H9 (cell line): ENCODE results near the gene KRTAP21-3. TPM values are rescaled to one million over a fixed set of nuclear protein-coding genes. Genes with fewer than 3 reads are reported as not detected.

ENCODE experiments used
- DNase-seq: peaks from one replicate; pipeline ENCODE4 v3.0.0-alpha.2; 2017
- H2AFZ ChIP-seq: one replicate; pipeline ENCODE4 v1.6.1; 2013; ENCODE audit warnings: mild to moderate bottlenecking, low read length, control low read depth, moderate library complexity
- H2AK5ac ChIP-seq: 2 replicates; pipeline ENCODE4 v1.6.1; 2013; ENCODE audit warnings: low read length, control low read depth, mixed read lengths; ENCODE audit not compliant: insufficient read length
- H2BK120ac ChIP-seq: one replicate; pipeline ENCODE4 v1.6.1; 2013; ENCODE audit warnings: low read depth, mild to moderate bottlenecking, low read length, control low read depth, inconsistent platforms; ENCODE audit not compliant: poor library complexity, severe bottlenecking
- H2BK12ac ChIP-seq: 2 replicates; pipeline ENCODE4 v1.6.1; 2013; ENCODE audit warnings: low read length, control low read depth, mixed read lengths, low read depth; ENCODE audit not compliant: insufficient read length
- H2BK15ac ChIP-seq: 2 replicates; pipeline ENCODE4 v1.6.1; 2013; ENCODE audit warnings: low read depth, low read length, control low read depth
- H2BK20ac ChIP-seq: one replicate; pipeline ENCODE4 v1.6.1; 2013; ENCODE audit warnings: low read depth, mild to moderate bottlenecking, low read length, control low read depth, inconsistent platforms; ENCODE audit not compliant: poor library complexity, severe bottlenecking
- H2BK5ac ChIP-seq: 2 replicates; pipeline ENCODE4 v1.6.1; 2013; ENCODE audit warnings: low read length, control low read depth, mixed read lengths; ENCODE audit not compliant: insufficient read length
- H3K14ac ChIP-seq: 2 replicates; pipeline ENCODE4 v1.6.1; 2013; ENCODE audit warnings: low read length, control low read depth; ENCODE audit not compliant: insufficient read depth
- H3K18ac ChIP-seq: 2 replicates; pipeline ENCODE4 v1.6.1; 2013; ENCODE audit warnings: low read depth, mild to moderate bottlenecking, mixed read lengths, low read length, control low read depth; ENCODE audit not compliant: insufficient read length
- H3K23ac ChIP-seq: 2 replicates; pipeline ENCODE4 v1.6.1; 2013; ENCODE audit warnings: low read length, control low read depth, mixed read lengths, low read depth; ENCODE audit not compliant: insufficient read length
- H3K23me2 ChIP-seq: 2 replicates; pipeline ENCODE4 v1.6.1; 2013; ENCODE audit warnings: low read depth, mild to moderate bottlenecking, mixed read lengths, low read length, control low read depth; ENCODE audit not compliant: insufficient read length, poor library complexity, severe bottlenecking
- H3K27ac ChIP-seq: 2 replicates; pipeline ENCODE4 v1.5.1; 2013; ENCODE audit warnings: low read length, control low read depth, mixed read lengths, low read depth; ENCODE audit not compliant: insufficient read length
- H3K27me3 ChIP-seq: 2 replicates; pipeline ENCODE4 v1.6.1; 2013; ENCODE audit warnings: low read length, control low read depth, inconsistent platforms; ENCODE audit not compliant: insufficient read depth
- H3K4ac ChIP-seq: 2 replicates; pipeline ENCODE4 v1.6.1; 2013; ENCODE audit warnings: low read depth, mild to moderate bottlenecking, control low read depth, inconsistent platforms, low read length, moderate library complexity
- H3K4me1 ChIP-seq: 2 replicates; pipeline ENCODE4 v1.6.1; 2013; ENCODE audit warnings: low read length, control low read depth, inconsistent platforms; ENCODE audit not compliant: insufficient read depth
- H3K4me2 ChIP-seq: 2 replicates; pipeline ENCODE4 v1.6.1; 2013; ENCODE audit warnings: low read length, control low read depth, mixed read lengths; ENCODE audit not compliant: insufficient read length, insufficient read depth
- H3K56ac ChIP-seq: 2 replicates; pipeline ENCODE4 v1.6.1; 2013; ENCODE audit warnings: low read depth, mild to moderate bottlenecking, mixed read lengths, low read length, control low read depth; ENCODE audit not compliant: insufficient read length
- H3K79me1 ChIP-seq: 2 replicates; pipeline ENCODE4 v1.6.1; 2013; ENCODE audit warnings: low read depth, mild to moderate bottlenecking, moderate library complexity, low read length, control low read depth, inconsistent platforms; ENCODE audit not compliant: insufficient read depth, poor library complexity, severe bottlenecking
- H3K79me2 ChIP-seq: 2 replicates; pipeline ENCODE4 v1.6.1; 2013; ENCODE audit warnings: low read length, control low read depth, inconsistent platforms; ENCODE audit not compliant: insufficient read depth
- H3K9ac ChIP-seq: 2 replicates; pipeline ENCODE4 v1.6.1; 2013; ENCODE audit warnings: low read length, control low read depth, mixed read lengths; ENCODE audit not compliant: insufficient read length; ENCODE audit errors: extremely low read depth
- H3K9me3 ChIP-seq: one replicate; pipeline ENCODE4 v1.6.1; 2013; ENCODE audit warnings: low read depth, low read length, inconsistent platforms; ENCODE audit not compliant: control insufficient read depth
- H3T11ph ChIP-seq: one replicate; pipeline ENCODE4 v1.6.1; 2013; ENCODE audit warnings: mild to moderate bottlenecking, low read length, control low read depth, inconsistent platforms
- H4K20me1 ChIP-seq: one replicate; pipeline ENCODE4 v1.6.1; 2013; ENCODE audit not compliant: control insufficient read depth, insufficient read length, insufficient read depth
- H4K5ac ChIP-seq: 2 replicates; pipeline ENCODE4 v1.6.1; 2013; ENCODE audit warnings: low read depth, mild to moderate bottlenecking, mixed read lengths, low read length, control low read depth; ENCODE audit not compliant: insufficient read length
- H4K8ac ChIP-seq: replicated peaks from 2 replicates; pipeline ENCODE4 v1.6.1; 2013; ENCODE audit warnings: low read length, control low read depth, mixed read lengths, low read depth; ENCODE audit not compliant: insufficient read length
- H4K91ac ChIP-seq: 2 replicates; pipeline ENCODE4 v1.6.1; 2013; ENCODE audit warnings: low read depth, mild to moderate bottlenecking, moderate library complexity, mixed read lengths, low read length, control low read depth; ENCODE audit not compliant: insufficient read length
- H3K27ac Mint-ChIP-seq, 3 experiments: 2 replicates in 2 of 3; 3 replicates in 1 of 3; pipeline ENCODE4 v1.8.0; 2020 to 2021; ENCODE audit warnings: mixed read lengths in 3 of 3, mild to moderate bottlenecking in 1 of 3, moderate library complexity in 1 of 3
- H3K27me3 Mint-ChIP-seq: 2 replicates; pipeline ENCODE4 v1.8.0; 2021; ENCODE audit warnings: low read depth, mild to moderate bottlenecking, moderate library complexity, mixed read lengths
- H3K36me3 Mint-ChIP-seq, 3 experiments: 2 replicates in 2 of 3; 3 replicates in 1 of 3; pipeline ENCODE4 v1.8.0; 2020 to 2021; ENCODE audit warnings: low read depth in 3 of 3, mixed read lengths in 3 of 3; ENCODE audit not compliant: insufficient read depth in 1 of 3
- H3K4me1 Mint-ChIP-seq, 2 experiments: 2 replicates each; pipeline ENCODE4 v1.8.0; 2020; ENCODE audit warnings: mixed read lengths in 2 of 2
- H3K4me3 Mint-ChIP-seq, 2 experiments: 2 replicates in 1 of 2; 3 replicates in 1 of 2; pipeline ENCODE4 v1.8.0; 2020 to 2021; ENCODE audit warnings: mild to moderate bottlenecking in 2 of 2, mixed read lengths in 2 of 2, moderate library complexity in 1 of 2
- H3K9me3 Mint-ChIP-seq, 2 experiments: 2 replicates in 1 of 2; 3 replicates in 1 of 2; pipeline ENCODE4 v1.8.0; 2020; ENCODE audit warnings: mild to moderate bottlenecking in 2 of 2, mixed read lengths in 2 of 2, moderate library complexity in 1 of 2
- CTCF ChIP-seq: fragments of 200-600 bp; sonication (generic); conservative IDR thresholded peaks from 3 replicates; pipeline ENCODE4 v1.8.0; 2021; ENCODE audit warnings: antibody characterized with exemption, mild to moderate bottlenecking
- WGBS: extraction: QIAGEN DNeasy Blood & Tissue Kit; methylation state at CpG from one replicate; pipeline ENCODE4 v1.1.7; 2013; ENCODE audit warnings: missing lambda C conversion rate, low lambda C conversion rate, mixed read lengths; ENCODE audit not compliant: insufficient read length; ENCODE audit errors: extremely low coverage; 5-methylcytosine and 5-hydroxymethylcytosine counted together
- total RNA-seq: library from RNA; stranded (reverse); gene quantifications from 2 replicates; pipeline ENCODE4 v1.2.1, GENCODE V29; 2021

KRTAP21-3 gene
- total RNA-seq, 1 experiment from 2014 or later, result not detected

- Histone ChIP-seq H3K14ac (no peak overlapping the region), H2BK120ac (no peak overlapping the region), H3K79me1 (no peaks in the 10 kb centered on the region), H2AFZ (no peak overlapping the region), H3K18ac (no peak overlapping the region), H3K9ac (no peak overlapping the region), H4K5ac (no peak overlapping the region), H3K4me1 (no peaks in the 10 kb centered on the region), H3K4ac (no peak overlapping the region), H2BK20ac (no peak overlapping the region), H4K20me1 (no peaks in the 10 kb centered on the region), H4K91ac (no peak overlapping the region), H3K23me2 (no peaks in the 10 kb centered on the region), H2BK12ac (no peak overlapping the region), H2BK15ac (no peak overlapping the region), H3K4me2 (no peak overlapping the region), H3K79me2 (no peaks in the 10 kb centered on the region), H3K23ac (no peak overlapping the region), H3K9me3 (no peaks in the 10 kb centered on the region), H2AK5ac (no peak overlapping the region), H3K56ac (no peak overlapping the region), H3K27me3 (no peaks in the 10 kb centered on the region), H3T11ph (no peak overlapping the region), H2BK5ac (no peak overlapping the region), H4K8ac (no peak overlapping the region), H3K27ac (no peak overlapping the region)
- Mint-ChIP-seq H3K9me3 (peaks cover 31 to 37% of the 10 kb centered on the region in 2 experiments), H3K27me3 (peaks cover 4% of the 10 kb centered on the region), H3K27ac (no peak overlapping the region), H3K4me3 (no peak overlapping the region), H3K4me1 (no peaks in the 10 kb centered on the region), H3K36me3 (peaks cover 3 to 23% (median 22%) of the 10 kb centered on the region in 3 experiments)
- DNase-seq, result no peak
- WGBS, result no CpG with 5 or more reads among the region's 1 CpG
- TF ChIP-seq CTCF, result no peak
Observed at GRCh38 chr21:30695956-30696355, 22.6 kb downstream of the KRTAP21-3 start.
